A673 (cell line): ENCODE data around the gene PIGL.

Experiments
- EZH2 ChIP-seq: fragments of 200-600 bp; sonication (generic); IDR thresholded peaks from 2 replicates; pipeline ENCODE4 v1.6.1; 2017; ENCODE audit warnings: borderline replicate concordance, low read depth, mild to moderate bottlenecking, mixed read lengths, antibody characterized with exemption, low read length; ENCODE audit not compliant: poor library complexity, severe bottlenecking
- TF ChIP-seq, protein P1 (sequence below): fragments of 300-800, 200-600 bp; sonication (generic); conservative IDR thresholded peaks from 2 replicates; pipeline ENCODE4 v1.5.1; 2017; ENCODE audit warnings: low read depth, mild to moderate bottlenecking, antibody characterized with exemption, low read length, moderate library complexity, mixed read lengths

- TF ChIP-seq, protein P1, sequence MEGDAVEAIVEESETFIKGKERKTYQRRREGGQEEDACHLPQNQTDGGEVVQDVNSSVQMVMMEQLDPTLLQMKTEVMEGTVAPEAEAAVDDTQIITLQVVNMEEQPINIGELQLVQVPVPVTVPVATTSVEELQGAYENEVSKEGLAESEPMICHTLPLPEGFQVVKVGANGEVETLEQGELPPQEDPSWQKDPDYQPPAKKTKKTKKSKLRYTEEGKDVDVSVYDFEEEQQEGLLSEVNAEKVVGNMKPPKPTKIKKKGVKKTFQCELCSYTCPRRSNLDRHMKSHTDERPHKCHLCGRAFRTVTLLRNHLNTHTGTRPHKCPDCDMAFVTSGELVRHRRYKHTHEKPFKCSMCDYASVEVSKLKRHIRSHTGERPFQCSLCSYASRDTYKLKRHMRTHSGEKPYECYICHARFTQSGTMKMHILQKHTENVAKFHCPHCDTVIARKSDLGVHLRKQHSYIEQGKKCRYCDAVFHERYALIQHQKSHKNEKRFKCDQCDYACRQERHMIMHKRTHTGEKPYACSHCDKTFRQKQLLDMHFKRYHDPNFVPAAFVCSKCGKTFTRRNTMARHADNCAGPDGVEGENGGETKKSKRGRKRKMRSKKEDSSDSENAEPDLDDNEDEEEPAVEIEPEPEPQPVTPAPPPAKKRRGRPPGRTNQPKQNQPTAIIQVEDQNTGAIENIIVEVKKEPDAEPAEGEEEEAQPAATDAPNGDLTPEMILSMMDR = no peak
- TF ChIP-seq EZH2 = no peak
Measured at GRCh38 chr17:16239931-16240330, 22.9 kb downstream of the PIGL start.
